Activated naive CD4-positive, alpha-beta T cell treated with anti-CD3 and anti-CD28 coated beads for 36 hours (primary cell): ENCODE measurements around the gene EMILIN2. TPM values are rescaled to one million over a fixed set of nuclear protein-coding genes. Genes with fewer than 3 reads are reported as not detected.
A peak's percentile ranks its signal among the peaks of the same experiment; 100 is the strongest.
"Not testable (repeated sequence)": the region's sequence is repeated elsewhere in the genome, so short reads cannot be mapped to it uniquely, and the experiment has no call there.

ENCODE experiments used
- CTCF ChIA-PET: fragments of 350-600 bp; sonication (Branson Sonifier 250); formaldehyde crosslinking; loops from one replicate; lab custom pipeline; 2021; ENCODE audit warnings: antibody characterized with exemption; lab: Charles Lee
- DNase-seq: peaks from one replicate; pipeline ENCODE4 v3.0.0-alpha.2; 2020
- H3K27ac Mint-ChIP-seq: one replicate; pipeline ENCODE4 v1.8.0; 2021; ENCODE audit warnings: mild to moderate bottlenecking, mixed read lengths
- H3K27me3 Mint-ChIP-seq: one replicate; pipeline ENCODE4 v1.8.0; 2021; ENCODE audit warnings: low read depth, mixed read lengths
- H3K36me3 Mint-ChIP-seq: one replicate; pipeline ENCODE4 v1.8.0; 2021; ENCODE audit warnings: low read depth, mixed read lengths
- H3K4me1 Mint-ChIP-seq: one replicate; pipeline ENCODE4 v1.8.0; 2021; ENCODE audit warnings: low read depth, mixed read lengths
- H3K4me3 Mint-ChIP-seq: one replicate; pipeline ENCODE4 v1.8.0; 2021; ENCODE audit warnings: mild to moderate bottlenecking, moderate library complexity, mixed read lengths
- H3K9me3 Mint-ChIP-seq: one replicate; pipeline ENCODE4 v1.8.0; 2021; ENCODE audit warnings: mixed read lengths
- intact Hi-C: fragments of 100-400 bp; cut with micrococcal nuclease; formaldehyde crosslinking; loops from one replicate; pipeline ENCODE4 v1.15.1; 2023
- total RNA-seq, 2 experiments: library from RNA; stranded (reverse); gene quantifications; one replicate each; pipeline ENCODE4 v1.2.3, GENCODE V29; 2021

EMILIN2 gene
- total RNA-seq, 2 experiments from 2014 or later = 12.2 to 13.2 TPM

DNA sequence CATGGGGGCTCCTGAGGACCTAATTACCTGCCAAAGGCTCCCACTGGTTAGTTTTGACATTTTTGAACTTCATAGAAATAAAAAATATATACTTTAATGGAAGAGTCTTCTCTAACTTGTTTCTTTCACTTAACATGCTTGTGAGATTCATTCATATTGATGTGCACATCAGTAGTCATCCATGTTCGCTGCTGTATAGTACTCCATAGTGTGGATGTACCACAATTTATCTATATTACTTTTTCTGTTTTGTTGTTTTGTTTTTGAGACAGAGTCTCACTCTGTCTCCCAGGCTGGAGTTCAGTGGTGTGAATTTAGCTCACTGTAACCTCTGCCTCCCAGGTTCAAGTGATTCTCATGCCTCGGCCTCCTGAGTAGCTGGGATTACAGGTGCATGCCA, 22.8 kb upstream of the EMILIN2 start:
- no peak for DNase-seq
- CTCF ChIA-PET = no interaction called here
- Mint-ChIP-seq H3K27me3 (no peaks in the 10 kb centered on the region), H3K27ac (no peak overlapping the region), H3K4me1 (no peaks in the 10 kb centered on the region), H3K9me3 (peaks cover 2% of the 10 kb centered on the region), H3K36me3 (no peaks in the 10 kb centered on the region), H3K4me3 (no peak overlapping the region)
- intact Hi-C loops = no loop called here

DNA sequence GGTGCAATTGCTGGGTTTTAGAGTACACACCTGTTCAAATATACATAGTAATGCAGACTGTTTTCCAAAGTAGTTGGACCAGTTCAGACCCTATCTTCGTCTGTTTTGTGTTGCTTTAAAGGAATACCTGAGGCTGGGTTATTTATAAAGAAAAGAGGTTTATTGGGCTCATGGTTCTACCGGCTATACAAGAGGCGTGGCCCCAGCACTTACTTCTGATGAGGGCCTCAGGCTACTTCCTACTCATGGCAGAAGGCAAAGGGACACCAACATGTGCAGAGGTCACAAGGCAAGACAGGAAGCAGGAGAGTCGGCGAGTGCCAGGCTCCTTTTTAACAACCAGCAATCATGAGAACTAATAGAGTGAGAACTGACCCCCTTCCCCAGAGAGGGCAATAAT, 21.9 kb upstream of the EMILIN2 start:
- intact Hi-C loops = no loop called here
- CTCF ChIA-PET = no interaction called here
- Mint-ChIP-seq H3K27me3 (no peaks in the 10 kb centered on the region), H3K4me1 (no peaks in the 10 kb centered on the region), H3K9me3 (peaks cover 2% of the 10 kb centered on the region), H3K4me3 (no peak overlapping the region), H3K27ac (no peak overlapping the region), H3K36me3 (no peaks in the 10 kb centered on the region)
- no peak for DNase-seq

DNA sequence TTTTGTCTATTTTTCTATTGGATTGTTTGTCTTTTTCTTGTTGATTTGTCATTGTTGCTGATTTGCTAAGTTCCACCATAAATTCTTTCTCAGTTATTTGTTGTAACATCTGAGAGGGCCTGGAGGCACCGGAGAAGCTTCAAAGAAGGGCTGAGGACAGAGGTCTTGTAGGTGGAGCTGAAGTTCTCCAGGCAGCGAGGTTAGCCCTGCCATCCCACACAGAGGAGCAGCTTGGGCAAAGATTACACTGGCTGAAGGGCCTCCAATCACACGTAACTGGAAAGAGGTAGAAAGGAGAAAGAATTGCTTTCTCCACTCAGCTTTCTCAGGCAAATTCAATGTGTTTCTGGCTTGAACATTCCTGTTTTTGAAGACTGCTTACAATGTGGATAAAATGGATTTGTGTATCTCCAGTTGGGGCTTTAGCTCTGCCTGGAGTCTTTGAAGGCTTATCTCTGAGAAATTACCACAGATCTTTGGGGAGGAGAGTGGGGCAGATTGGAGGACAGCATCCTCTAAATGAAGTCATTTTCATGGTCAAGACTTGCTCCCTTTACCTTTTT, 21.1 kb upstream of the EMILIN2 start:
- Mint-ChIP-seq H3K4me3 (no peak overlapping the region), H3K36me3 (no peaks in the 10 kb centered on the region), H3K27ac (no peak overlapping the region), H3K4me1 (no peaks in the 10 kb centered on the region), H3K9me3 (peaks cover 2% of the 10 kb centered on the region), H3K27me3 (no peaks in the 10 kb centered on the region)
- DNase-seq = no peak
- intact Hi-C loops = no loop called here
- CTCF ChIA-PET = no interaction called here

DNA sequence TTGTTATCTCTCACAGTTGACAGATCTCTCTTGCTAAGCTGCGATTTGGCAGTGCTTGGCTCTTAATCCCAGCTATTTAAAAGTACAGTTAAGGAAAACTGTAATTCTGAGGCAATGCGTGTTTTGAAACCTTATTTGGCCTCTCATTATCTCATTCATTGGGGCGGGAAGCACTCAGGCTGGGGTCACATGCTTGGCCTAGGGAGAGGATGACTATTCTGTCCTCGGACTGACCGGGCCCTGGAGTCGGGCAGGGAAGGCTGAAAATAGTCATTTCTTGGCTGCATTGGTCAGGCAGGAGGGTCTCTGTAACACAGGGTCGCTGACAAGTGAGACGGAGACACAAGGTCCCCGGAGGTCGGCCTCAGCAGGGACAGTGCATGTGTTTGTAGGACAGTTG, 20.2 kb upstream of the EMILIN2 start:
- Mint-ChIP-seq H3K4me1 (no peaks in the 10 kb centered on the region), H3K4me3 (no peak overlapping the region), H3K27ac (no peak overlapping the region), H3K27me3 (no peaks in the 10 kb centered on the region), H3K9me3 (peaks cover 2% of the 10 kb centered on the region), H3K36me3 (no peaks in the 10 kb centered on the region)
- intact Hi-C loops = no loop called here
- CTCF ChIA-PET = no interaction called here
- DNase-seq = no peak

DNA sequence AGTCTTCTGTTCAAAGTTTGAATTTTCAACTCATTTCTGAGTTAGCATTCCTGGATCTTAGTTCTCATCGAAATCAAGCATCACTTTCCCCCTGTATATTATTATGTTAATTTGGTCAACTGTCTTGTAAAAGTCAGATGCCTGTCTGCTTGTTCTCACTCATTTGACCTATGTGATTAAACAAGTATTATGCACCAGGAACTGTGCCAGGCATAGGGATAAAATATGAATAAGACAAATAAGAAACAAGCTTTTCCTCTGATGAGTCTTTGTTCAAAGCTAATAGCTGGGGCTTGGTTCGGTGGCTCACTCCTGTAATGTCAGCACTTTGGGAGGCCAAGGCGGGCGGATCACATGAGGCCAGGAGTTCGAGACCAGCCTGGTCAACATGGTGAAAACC, 19.7 kb upstream of the EMILIN2 start:
- Mint-ChIP-seq H3K27ac (no peak overlapping the region), H3K4me3 (no peak overlapping the region), H3K4me1 (no peaks in the 10 kb centered on the region), H3K27me3 (no peaks in the 10 kb centered on the region), H3K36me3 (no peaks in the 10 kb centered on the region), H3K9me3 (peaks cover 2% of the 10 kb centered on the region)
- intact Hi-C loops = no loop called here
- no peak for DNase-seq
- CTCF ChIA-PET = interaction anchor here (0.6 to 0.8 kb wide), 2 partner anchors 345 to 353 kb away, joined by 3 read pairs; no protein-coding TSS in a partner anchor

DNA sequence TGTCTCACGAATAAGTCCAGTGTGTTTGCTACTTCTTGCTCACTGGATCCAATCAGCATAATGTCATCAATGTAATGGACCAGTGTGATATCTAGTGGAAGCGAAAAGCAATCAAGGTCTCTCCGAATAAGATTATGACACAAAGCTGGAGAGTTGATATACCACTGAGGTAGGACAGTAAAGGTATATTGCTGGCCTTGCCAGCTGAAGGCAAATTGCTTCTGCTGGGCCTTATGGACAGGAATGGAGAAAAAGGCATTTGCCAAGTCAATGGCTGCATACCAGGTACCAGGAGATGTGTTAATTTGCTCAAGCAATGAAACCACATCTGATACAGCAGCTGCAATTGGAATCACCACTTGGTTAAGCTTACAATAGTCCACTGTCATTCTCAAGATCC, 10.7 kb upstream of the EMILIN2 start:
- CTCF ChIA-PET = interaction anchor here (0.6 kb wide), 1 partner anchor 406 kb away, joined by 7 read pairs; no protein-coding TSS in a partner anchor
- H3K4me1 Mint-ChIP-seq, DNase-seq, intact Hi-C loops, H3K36me3 Mint-ChIP-seq, H3K4me3 Mint-ChIP-seq, H3K27ac Mint-ChIP-seq, H3K27me3 Mint-ChIP-seq: not testable (repeated sequence)
- peaks cover 17% of the 10 kb centered on the region for H3K9me3 Mint-ChIP-seq

DNA sequence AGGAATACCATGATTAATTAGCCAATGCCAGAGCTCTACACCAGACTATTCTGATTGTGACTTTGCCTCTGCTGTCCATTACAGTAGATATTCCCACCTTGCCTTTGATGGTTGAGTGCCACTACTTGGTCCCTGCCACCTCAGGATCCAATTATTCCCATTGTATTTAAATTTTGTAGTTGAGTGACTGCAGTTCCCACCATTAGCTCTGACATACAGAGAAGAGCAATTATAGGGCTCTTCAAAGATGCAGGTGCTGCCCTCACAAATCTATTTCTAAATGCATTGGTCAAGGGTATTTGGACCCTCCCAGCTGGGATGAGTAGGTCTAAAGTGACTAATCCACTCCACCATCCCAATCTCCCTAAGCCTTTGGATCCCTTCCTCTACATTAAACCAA, 9.5 kb upstream of the EMILIN2 start:
- H3K4me1 Mint-ChIP-seq, DNase-seq, CTCF ChIA-PET, H3K36me3 Mint-ChIP-seq, H3K4me3 Mint-ChIP-seq, H3K27ac Mint-ChIP-seq, intact Hi-C loops, H3K27me3 Mint-ChIP-seq: not testable (repeated sequence)
- H3K9me3 Mint-ChIP-seq = peaks cover 17% of the 10 kb centered on the region

DNA sequence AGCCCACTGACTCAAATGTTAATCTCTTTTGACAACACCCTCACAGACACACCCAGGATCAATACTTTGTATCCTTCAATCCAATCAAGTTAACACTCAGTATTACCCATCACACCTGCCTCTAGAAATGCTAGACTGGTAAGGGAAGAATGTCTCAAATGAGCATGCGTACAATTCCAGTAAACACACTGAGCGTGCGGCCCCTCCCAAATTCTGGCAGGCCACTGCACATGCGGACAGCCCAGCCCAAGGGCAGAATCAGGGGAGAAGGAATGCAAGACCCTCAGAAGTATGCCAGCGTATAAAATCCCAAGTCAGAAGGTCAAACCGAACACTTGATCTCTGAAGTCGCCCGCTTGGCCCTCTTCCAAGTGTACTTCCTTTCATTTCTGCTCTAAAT, 7.6 kb upstream of the EMILIN2 start:
- intact Hi-C loops = no loop called here
- DNase-seq = no peak

DNA sequence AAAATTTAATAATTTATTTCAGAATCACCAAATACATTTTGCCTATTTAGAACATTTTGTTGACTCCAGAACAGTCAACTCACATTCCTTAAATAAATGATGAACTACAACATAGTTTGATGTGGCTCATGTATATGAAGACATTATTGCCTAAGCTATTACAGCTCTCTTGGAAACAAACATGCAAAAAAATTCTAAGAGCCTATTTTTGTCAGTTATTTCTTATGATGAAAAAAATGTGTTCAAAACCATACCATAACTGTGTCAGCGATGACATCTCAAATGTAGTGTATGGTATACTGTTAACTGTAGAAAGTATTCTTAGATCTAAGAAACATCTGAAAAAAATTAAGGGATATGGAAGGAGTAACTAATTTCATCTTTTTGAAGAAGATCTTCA, 6.3 kb upstream of the EMILIN2 start:
- no peaks in the 10 kb centered on the region for H3K4me1 Mint-ChIP-seq
- DNase-seq = no peak
- no peak overlapping the region for H3K4me3 Mint-ChIP-seq
- CTCF ChIA-PET = no interaction called here
- H3K9me3 Mint-ChIP-seq = peaks cover 17% of the 10 kb centered on the region
- peaks cover 2% of the 10 kb centered on the region for H3K27me3 Mint-ChIP-seq
- intact Hi-C loops = no loop called here
- H3K36me3 Mint-ChIP-seq = no peaks in the 10 kb centered on the region
- H3K27ac Mint-ChIP-seq = no peak overlapping the region

More for the DNA sequence above, 7.6 kb upstream of the EMILIN2 start:
- Mint-ChIP-seq H3K4me1 (no peaks in the 10 kb centered on the region), H3K9me3 (peaks cover 17% of the 10 kb centered on the region), H3K4me3 (no peak overlapping the region), H3K27ac (no peak overlapping the region), H3K27me3 (no peaks in the 10 kb centered on the region), H3K36me3 (no peaks in the 10 kb centered on the region)
- CTCF ChIA-PET = no interaction called here

DNA sequence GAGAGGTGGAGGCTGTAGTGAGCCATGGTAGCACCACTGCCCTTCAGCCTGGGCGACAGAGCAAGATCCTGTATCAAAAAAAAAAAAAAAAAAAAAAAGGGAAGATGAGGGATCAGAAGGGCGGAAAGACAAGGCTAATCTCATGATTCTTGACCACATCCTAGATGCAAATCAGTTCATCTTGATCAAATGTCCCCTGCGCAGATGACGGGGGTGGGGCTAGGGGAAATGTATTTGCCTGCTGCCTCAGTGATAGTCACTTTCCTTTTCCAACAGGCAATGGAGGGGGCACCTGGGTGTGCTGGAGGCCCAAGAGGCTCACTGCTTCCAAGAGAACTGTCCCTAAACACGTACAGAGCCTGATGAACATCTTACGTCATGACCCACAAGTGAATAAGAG, 3.7 kb upstream of the EMILIN2 start:
- Mint-ChIP-seq H3K9me3 (peaks cover 7% of the 10 kb centered on the region), H3K27ac (no peak overlapping the region), H3K4me3 (no peak overlapping the region), H3K4me1 (peaks cover 8% of the 10 kb centered on the region), H3K36me3 (no peaks in the 10 kb centered on the region), H3K27me3 (peaks cover 11% of the 10 kb centered on the region)
- CTCF ChIA-PET = no interaction called here
- no peak for DNase-seq
- intact Hi-C loops = no loop called here

DNA sequence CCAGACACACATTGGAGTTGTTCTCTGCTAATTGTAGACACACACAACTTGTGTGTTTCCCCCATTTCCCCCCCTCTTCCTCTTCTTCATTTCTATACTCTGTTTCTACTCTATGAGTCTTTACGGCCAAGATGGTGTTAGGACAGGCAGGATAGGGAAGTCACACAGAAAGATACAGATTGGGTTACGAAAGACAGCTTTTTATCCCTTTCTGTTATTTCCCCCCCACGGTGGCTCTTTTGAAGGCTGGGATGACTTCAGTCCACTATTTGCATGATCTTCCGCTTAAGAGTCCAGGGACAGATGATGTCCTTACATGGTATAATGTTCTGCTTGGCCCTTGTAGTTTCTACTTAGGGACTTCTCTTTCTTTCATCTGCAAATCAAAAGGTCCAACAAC, 1.6 kb upstream of the EMILIN2 start:
- no peak overlapping the region for H3K27ac Mint-ChIP-seq
- H3K36me3 Mint-ChIP-seq = no peaks in the 10 kb centered on the region
- H3K9me3 Mint-ChIP-seq = no peaks in the 10 kb centered on the region
- H3K27me3 Mint-ChIP-seq = peaks cover 27% of the 10 kb centered on the region
- intact Hi-C loops = loop anchor here (5.0 kb wide), 5 partner anchors 47 to 282 kb away; partner anchors contain the start of genes METTL4 and NDC80
- CTCF ChIA-PET = interaction anchor here (0.7 kb wide), 1 partner anchor 586 kb away, joined by 3 read pairs; no protein-coding TSS in a partner anchor
- peaks cover 14% of the 10 kb centered on the region for H3K4me1 Mint-ChIP-seq
- DNase-seq = no peak
- H3K4me3 Mint-ChIP-seq = no peak overlapping the region

DNA sequence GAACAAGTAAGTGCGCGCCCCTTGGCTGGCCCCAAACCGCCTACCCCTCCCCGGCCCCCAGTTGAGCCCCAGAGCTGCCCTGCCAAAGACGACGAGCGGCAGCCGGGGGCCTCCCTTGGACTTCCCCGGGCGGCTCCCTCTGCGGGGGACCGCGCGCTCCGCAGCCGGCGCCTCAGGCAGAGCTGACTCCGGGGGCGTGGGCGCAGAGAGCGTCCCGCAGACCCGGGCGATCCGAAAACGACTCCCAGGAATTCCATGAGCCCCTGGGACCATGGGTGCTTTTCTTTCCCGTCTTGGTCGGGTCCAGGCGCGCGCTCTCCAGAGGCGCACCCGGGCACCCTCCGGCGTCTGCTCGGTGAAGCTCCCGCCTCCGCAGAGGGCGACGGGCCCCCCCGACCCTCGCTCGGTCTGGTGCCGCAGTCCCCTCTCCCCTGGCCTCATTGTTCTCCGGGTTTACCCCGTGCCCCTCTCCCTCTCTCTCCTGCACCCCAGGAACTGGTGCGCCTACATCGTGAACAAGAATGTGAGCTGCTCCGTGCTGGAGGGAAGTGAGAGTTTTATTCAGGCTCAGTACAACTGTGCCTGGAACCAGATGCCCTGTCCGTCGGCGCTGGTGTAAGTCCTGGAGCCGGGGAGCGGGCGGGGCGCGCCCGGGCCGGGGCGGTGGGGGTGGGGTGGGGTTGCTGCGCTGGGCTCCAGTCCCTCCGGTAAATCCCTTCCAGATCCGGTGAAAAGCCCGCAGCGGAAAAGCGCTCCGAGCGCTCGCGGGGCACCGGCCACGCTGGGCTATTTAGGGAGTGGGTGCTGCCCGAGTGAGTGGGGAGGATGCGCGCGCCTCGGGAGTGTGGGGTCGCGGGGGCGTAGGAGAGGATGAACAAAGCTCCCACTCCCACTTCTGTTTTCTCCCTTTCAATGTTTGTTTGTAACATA, 776 bp downstream of the EMILIN2 start:
- no peaks in the 10 kb centered on the region for H3K36me3 Mint-ChIP-seq
- peaks cover 18% of the 10 kb centered on the region for H3K4me1 Mint-ChIP-seq
- H3K27ac Mint-ChIP-seq = no peak overlapping the region
- H3K27me3 Mint-ChIP-seq = peaks cover 31% of the 10 kb centered on the region
- CTCF ChIA-PET = interaction anchor here (0.7 kb wide), 1 partner anchor 399 kb away, joined by 3 read pairs; no protein-coding TSS in a partner anchor
- H3K4me3 Mint-ChIP-seq = peak overlapping the region; percentile 83
- no peaks in the 10 kb centered on the region for H3K9me3 Mint-ChIP-seq
- intact Hi-C loops = loop anchor here (1.0 to 5.0 kb wide), 7 partner anchors 45 to 399 kb away; partner anchors contain the start of genes METTL4 and NDC80
- DNase-seq = peak; percentile 56
